GM21381 (cell line): ENCODE measurements around the gene RHBDD1.
A peak's percentile ranks its signal among the peaks of the same experiment; 100 is the strongest.
"Not testable (repeated sequence)": the region's sequence is repeated elsewhere in the genome, so short reads cannot be mapped to it uniquely, and the experiment has no call there.

Source experiments
- ATAC-seq: cut with Tn5 transposase; IDR thresholded peaks from one replicate; pipeline ENCODE4 v1.9.1; 2021; ENCODE audit warnings: mild to moderate bottlenecking, moderate library complexity; ENCODE audit not compliant: unreplicated experiment

The RHBDD1 gene

GRCh38 chr2:226799211-226799975 lies 36.5 kb upstream of the RHBDD1 start, which contains the start of gene IRS1:
Gene IRS1, minus strand, starts transcription at chr2:226799820. Its CDS starts 1,082 bp downstream, at chr2:226798738.
- ATAC-seq: peak; percentile 30

GRCh38 chr2:226799976-226800940 lies 35.6 kb upstream of the RHBDD1 start:
- no peak for ATAC-seq

- peak; percentile 79 for ATAC-seq
Measured at GRCh38 chr2:226800941-226801784, 34.7 kb upstream of the RHBDD1 start.

GRCh38 chr2:226802573-226802972 lies 33.3 kb upstream of the RHBDD1 start:
- ATAC-seq: no peak

GRCh38 chr2:226803410-226803809 lies 32.4 kb upstream of the RHBDD1 start:
- no peak for ATAC-seq

- no peak for ATAC-seq
Measured at GRCh38 chr2:226813148-226813701, 22.6 kb upstream of the RHBDD1 start.

- ATAC-seq: no peak
Measured at GRCh38 chr2:226818930-226819329, 16.9 kb upstream of the RHBDD1 start.

- ATAC-seq: no peak
Measured at GRCh38 chr2:226825056-226825455, 10.8 kb upstream of the RHBDD1 start.

- no peak for ATAC-seq
Measured at GRCh38 chr2:226828191-226828590, 7.7 kb upstream of the RHBDD1 start.

- no peak for ATAC-seq
Measured at GRCh38 chr2:226829721-226830631, 5.9 kb upstream of the RHBDD1 start.

- ATAC-seq: no peak
Measured at GRCh38 chr2:226831266-226831665, 4.6 kb upstream of the RHBDD1 start.

GRCh38 chr2:226832061-226832460 lies 3.8 kb upstream of the RHBDD1 start:
- ATAC-seq: no peak

- ATAC-seq: not testable (repeated sequence)
Measured at GRCh38 chr2:226834880-226835279, 974 bp upstream of the RHBDD1 start.

- peak; percentile 33 for ATAC-seq
Measured at GRCh38 chr2:226835420-226835795, 446 bp upstream of the RHBDD1 start.

GRCh38 chr2:226836548-226836885 lies 663 bp downstream of the RHBDD1 start:
- ATAC-seq: no peak

- no peak for ATAC-seq
Measured at GRCh38 chr2:226837334-226837733, 1.5 kb downstream of the RHBDD1 start.

- no peak for ATAC-seq
Measured at GRCh38 chr2:226837787-226838603, 2.1 kb downstream of the RHBDD1 start.

GRCh38 chr2:226838722-226839121 lies 2.9 kb downstream of the RHBDD1 start:
- ATAC-seq: no peak

- no peak for ATAC-seq
Measured at GRCh38 chr2:226839161-226839560, 3.3 kb downstream of the RHBDD1 start.
